T-helper 2 cell treated with Interferon-gamma antibody and Interleukin-4, amounts not matched to agents 5 μg/mL and 100 μg/mL, for 36 hours (primary cell): Measurements from ENCODE around the gene SLC19A1.
A peak's percentile ranks its signal among the peaks of the same experiment; 100 is the strongest.

ENCODE experiments used
- DNase-seq: peaks from one replicate; pipeline ENCODE4 v3.0.0; 2021; ENCODE audit warnings: low spot score
- H3K27ac Mint-ChIP-seq: one replicate; pipeline ENCODE4 v1.8.0; 2021; ENCODE audit warnings: mild to moderate bottlenecking, mixed read lengths
- H3K27me3 Mint-ChIP-seq: one replicate; pipeline ENCODE4 v1.8.0; 2021; ENCODE audit warnings: low read depth, mixed read lengths
- H3K36me3 Mint-ChIP-seq: one replicate; pipeline ENCODE4 v1.8.0; 2021; ENCODE audit warnings: low read depth, mixed read lengths
- H3K4me1 Mint-ChIP-seq: one replicate; pipeline ENCODE4 v1.8.0; 2021; ENCODE audit warnings: low read depth, mixed read lengths
- H3K4me3 Mint-ChIP-seq: one replicate; pipeline ENCODE4 v1.8.0; 2022; ENCODE audit warnings: mild to moderate bottlenecking, moderate library complexity, mixed read lengths
- H3K9me3 Mint-ChIP-seq: one replicate; pipeline ENCODE4 v1.8.0; 2021; ENCODE audit warnings: mixed read lengths

Gene SLC19A1

DNA sequence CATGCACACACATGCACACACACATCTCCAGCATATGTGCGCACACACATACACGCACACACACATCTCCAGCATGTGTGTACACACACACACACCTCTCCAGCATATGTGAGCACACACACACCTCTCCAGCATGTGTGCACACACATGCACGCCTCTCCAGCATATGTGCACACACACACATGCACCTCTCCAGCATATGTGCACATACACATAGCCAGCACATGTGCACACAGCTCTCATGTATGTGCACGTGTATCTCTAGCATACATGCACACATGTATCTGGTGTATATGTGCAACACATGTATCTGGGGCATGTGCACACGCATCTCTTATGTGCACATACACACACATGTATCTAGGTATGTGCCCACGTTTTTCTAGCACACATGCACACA is 57.9 kb downstream of the SLC19A1 start:
- peak overlapping the region; percentile 58 for H3K27ac Mint-ChIP-seq
- H3K4me3 Mint-ChIP-seq: no peak overlapping the region
- DNase-seq: no peak

GRCh38 chr21:45482899-45483821 is 59.1 kb downstream of the SLC19A1 start:
- Mint-ChIP-seq H3K9me3 (no peaks in the 10 kb centered on the region), H3K36me3 (peaks cover 6% of the 10 kb centered on the region), H3K27me3 (no peaks in the 10 kb centered on the region), H3K27ac (peak overlapping the region; percentile 95), H3K4me3 (peak overlapping the region; percentile 73), H3K4me1 (peaks cover 29% of the 10 kb centered on the region)
- peak; percentile 59 for DNase-seq

More for the DNA sequence above, 57.9 kb downstream of the SLC19A1 start:
- Mint-ChIP-seq H3K9me3 (no peaks in the 10 kb centered on the region), H3K27me3 (no peaks in the 10 kb centered on the region), H3K4me1 (peaks cover 20% of the 10 kb centered on the region), H3K36me3 (peaks cover 6% of the 10 kb centered on the region)

DNA sequence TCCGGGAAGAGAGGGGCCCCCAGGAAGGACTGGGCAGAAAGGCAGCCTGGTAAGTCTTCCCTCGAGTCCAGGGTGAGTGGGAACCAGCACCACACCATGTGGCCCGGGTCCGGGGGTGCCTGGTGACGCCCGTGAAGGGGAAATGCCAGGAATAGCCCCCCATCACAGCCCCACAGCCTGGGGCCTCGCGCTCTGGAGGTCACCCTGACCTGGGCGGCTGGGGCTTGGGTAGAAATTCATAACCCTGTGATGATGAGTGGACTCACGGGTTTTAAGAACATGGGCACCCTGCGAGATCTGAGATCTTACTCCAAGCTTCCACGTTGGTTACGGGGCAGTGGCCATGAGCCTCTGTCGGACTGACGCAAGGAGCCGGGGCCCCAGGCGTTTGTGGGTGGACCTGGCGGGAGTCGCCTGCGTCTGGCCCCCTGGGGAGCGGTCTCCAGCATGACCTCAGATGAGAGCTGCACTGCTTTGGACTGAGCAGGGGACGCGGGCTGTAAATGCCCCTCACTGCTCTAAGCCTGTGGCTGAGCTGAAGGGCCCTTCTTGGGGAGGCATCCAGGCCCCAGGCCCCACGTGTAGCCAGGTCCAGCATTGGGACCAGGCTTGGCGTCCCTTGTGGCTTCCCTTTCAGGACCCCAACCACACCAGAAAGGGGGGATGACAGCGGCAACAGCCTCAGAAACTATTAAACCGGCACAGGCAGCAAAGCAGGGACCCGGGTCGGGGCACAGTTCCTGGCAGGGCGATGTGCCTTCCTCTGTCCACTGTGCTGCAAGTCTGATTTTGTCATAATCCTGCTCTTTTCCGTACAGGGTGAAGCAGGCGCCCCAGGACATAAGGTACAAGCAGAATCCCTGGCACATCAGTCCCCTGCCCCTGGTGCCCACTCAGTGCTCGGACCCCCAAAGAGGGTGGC is 60.0 kb downstream of the SLC19A1 start:
- peak overlapping the region; percentile 95 for H3K27ac Mint-ChIP-seq
- peak overlapping the region; percentile 73 for H3K4me3 Mint-ChIP-seq
- peaks cover 6% of the 10 kb centered on the region for H3K36me3 Mint-ChIP-seq
- peaks cover 32% of the 10 kb centered on the region for H3K4me1 Mint-ChIP-seq
- H3K9me3 Mint-ChIP-seq: no peaks in the 10 kb centered on the region
- H3K27me3 Mint-ChIP-seq: no peaks in the 10 kb centered on the region
- DNase-seq: no peak

DNA sequence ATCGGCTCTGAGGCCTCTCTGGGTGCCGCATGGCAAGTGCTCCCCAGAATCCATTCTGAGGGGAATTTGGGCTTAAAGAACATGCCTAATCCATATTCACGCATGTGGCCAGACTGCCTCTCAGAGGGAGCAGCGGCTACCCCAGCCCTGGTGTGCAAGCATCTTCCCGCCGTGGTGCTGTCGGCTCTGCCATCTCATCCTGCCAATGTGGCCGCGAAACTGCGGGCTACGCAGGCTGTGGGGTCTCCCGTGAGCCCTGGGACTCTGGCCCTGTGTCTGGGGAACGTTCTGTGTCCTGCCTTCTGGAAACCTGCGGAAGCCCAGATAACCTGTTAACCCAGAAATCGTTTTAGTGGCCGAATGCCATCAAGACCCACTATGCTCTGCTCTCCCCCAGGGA is 60.7 kb downstream of the SLC19A1 start:
- Mint-ChIP-seq H3K4me3 (no peak overlapping the region), H3K9me3 (no peaks in the 10 kb centered on the region), H3K4me1 (peaks cover 34% of the 10 kb centered on the region), H3K27ac (no peak overlapping the region), H3K27me3 (no peaks in the 10 kb centered on the region), H3K36me3 (peaks cover 6% of the 10 kb centered on the region)
- no peak for DNase-seq

DNA sequence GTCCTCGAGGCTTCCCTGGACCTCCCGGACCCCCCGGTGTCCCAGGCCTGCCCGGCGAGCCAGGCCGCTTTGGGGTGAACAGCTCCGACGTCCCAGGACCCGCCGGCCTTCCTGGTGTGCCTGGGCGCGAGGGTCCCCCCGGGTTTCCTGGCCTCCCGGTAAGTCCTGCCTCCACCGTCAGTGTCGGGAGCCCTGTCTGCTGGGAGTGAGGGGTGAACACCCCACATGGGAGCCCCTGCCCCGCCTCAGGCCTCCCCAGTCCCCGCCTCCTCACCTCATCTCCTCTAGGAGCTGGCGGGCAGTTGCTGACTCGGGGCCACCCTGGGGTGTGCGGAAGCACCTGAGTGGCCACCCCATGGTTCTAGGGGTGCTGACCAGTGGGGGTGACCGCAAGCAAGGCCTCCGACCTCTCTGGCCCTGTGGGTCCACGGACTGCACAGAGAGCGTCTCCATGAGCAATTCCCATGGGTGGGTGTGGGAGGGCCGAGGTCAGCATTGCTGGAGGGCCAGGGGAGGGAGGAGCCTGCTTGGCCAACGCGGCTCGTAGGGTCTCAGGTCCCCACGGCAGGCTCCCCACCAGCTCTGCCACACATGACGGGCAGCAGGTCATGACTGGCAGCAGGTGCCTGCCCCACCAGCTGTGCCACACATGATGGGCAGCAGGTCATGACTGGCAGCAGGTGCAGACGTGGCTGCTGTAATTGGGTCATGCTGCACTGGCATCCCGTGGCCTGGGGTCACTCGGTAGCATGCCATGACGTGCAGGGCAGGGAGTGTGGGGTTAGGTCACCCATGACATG is 61.3 kb downstream of the SLC19A1 start:
- Mint-ChIP-seq H3K27me3 (no peaks in the 10 kb centered on the region), H3K4me3 (no peak overlapping the region), H3K36me3 (peaks cover 6% of the 10 kb centered on the region), H3K4me1 (peaks cover 36% of the 10 kb centered on the region), H3K9me3 (no peaks in the 10 kb centered on the region), H3K27ac (no peak overlapping the region)
- DNase-seq: no peak

DNA sequence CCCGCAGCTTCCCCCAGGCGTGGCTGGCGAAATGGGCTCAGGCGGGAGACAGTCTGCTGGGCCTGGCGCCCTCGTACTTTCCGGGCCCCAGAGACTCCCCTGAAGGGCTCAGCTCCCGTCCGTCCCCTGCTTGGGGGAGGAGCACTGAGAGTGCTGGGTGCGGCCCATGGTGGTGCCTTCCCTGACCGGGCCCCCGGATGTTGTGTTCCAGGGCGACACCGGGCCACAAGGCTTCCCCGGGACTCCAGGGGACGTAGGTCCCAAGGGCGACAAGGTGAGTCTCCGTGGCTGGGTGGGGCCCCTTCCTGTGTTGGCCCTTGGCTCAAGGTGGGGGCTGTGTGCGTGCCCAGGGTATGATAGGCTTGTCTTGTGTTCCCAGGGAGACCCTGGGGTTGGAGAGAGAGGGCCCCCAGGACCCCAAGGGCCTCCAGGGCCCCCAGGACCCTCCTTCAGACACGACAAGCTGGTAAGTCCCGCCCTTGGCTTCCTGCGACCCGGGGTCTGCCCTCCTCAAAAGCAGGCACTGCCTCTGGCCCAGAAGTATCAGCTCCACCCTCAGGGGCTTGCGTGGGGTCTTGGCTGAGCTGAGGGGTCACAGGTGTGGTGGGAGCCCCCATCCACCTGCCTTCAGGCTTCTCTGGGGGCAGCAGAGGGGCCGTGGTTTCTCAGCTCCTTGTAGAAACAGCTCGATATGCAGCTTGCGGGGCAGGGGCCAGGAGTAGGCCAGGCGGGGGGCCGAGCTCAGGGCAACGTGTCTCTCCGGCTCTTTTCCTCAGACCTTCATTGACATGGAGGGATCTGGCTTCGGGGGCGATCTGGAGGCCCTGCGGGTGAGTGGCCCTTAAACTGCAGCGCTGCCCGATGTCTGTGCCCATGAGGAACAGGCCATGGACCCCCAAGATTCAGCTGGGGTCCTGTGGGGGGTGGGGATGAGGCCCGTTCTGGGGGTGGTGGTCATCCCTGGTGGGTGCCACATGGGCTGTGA is 62.3 kb downstream of the SLC19A1 start:
- peak overlapping the region; percentile 87 for H3K4me3 Mint-ChIP-seq
- peaks cover 36% of the 10 kb centered on the region for H3K4me1 Mint-ChIP-seq
- no peaks in the 10 kb centered on the region for H3K27me3 Mint-ChIP-seq
- peak overlapping the region; percentile 55 for H3K27ac Mint-ChIP-seq
- H3K36me3 Mint-ChIP-seq: peaks cover 6% of the 10 kb centered on the region
- no peak for DNase-seq
- H3K9me3 Mint-ChIP-seq: no peaks in the 10 kb centered on the region

GRCh38 chr21:45478816-45479669 is 63.2 kb downstream of the SLC19A1 start:
- H3K4me1 Mint-ChIP-seq: peaks cover 34% of the 10 kb centered on the region
- no peak for DNase-seq
- no peaks in the 10 kb centered on the region for H3K9me3 Mint-ChIP-seq
- peaks cover under 1% of the 10 kb centered on the region for H3K36me3 Mint-ChIP-seq
- H3K27ac Mint-ChIP-seq: peak overlapping the region; percentile 86
- H3K27me3 Mint-ChIP-seq: no peaks in the 10 kb centered on the region
- H3K4me3 Mint-ChIP-seq: peak overlapping the region; percentile 87

DNA sequence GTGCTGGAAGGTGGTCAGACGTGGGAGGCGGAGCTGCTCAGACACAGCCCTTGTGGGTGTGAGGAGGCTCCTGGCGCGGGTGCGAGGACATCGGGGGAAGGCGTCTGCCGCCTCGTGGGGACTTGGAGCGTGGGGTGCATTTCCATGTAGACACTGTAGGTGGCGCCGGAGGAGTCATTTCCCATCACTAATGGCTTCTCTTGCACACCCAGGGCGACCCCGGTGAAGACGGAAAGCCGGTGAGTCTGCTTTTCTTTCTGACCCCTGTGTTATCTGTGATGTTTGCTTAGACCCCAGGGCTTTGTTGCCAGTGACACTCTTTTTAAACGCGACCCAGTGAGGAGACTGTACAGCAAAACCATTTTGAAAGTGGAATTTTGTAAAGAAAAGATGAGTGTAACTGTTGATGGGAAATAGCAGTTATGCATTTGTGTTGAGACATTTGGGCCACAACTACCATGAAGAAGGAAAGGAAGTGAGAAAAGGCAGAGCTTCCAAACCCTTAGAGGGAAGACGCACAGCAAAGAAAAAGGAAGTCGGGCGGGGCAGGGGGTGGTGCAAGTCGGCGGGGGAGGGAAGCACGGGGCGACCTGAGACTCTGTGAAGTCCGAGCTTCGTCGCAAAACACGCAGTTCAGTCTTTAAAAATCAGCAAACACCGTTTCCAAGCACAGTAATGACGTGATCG is 64.0 kb downstream of the SLC19A1 start:
- Mint-ChIP-seq H3K4me3 (peak overlapping the region; percentile 87), H3K27ac (peak overlapping the region; percentile 86), H3K4me1 (peaks cover 29% of the 10 kb centered on the region), H3K36me3 (no peaks in the 10 kb centered on the region), H3K9me3 (no peaks in the 10 kb centered on the region), H3K27me3 (no peaks in the 10 kb centered on the region)
- DNase-seq: peak; percentile 68

- Mint-ChIP-seq H3K4me1 (peaks cover 24% of the 10 kb centered on the region), H3K27me3 (no peaks in the 10 kb centered on the region), H3K36me3 (no peaks in the 10 kb centered on the region), H3K9me3 (no peaks in the 10 kb centered on the region), H3K4me3 (peak overlapping the region; percentile 87), H3K27ac (peak overlapping the region; percentile 86)
- no peak for DNase-seq
Measured at GRCh38 chr21:45477176-45478114, 64.8 kb downstream of the SLC19A1 start.

- Mint-ChIP-seq H3K36me3 (no peaks in the 10 kb centered on the region), H3K27ac (peak overlapping the region; percentile 15), H3K27me3 (no peaks in the 10 kb centered on the region), H3K9me3 (no peaks in the 10 kb centered on the region), H3K4me3 (peak overlapping the region; percentile 1), H3K4me1 (peaks cover 23% of the 10 kb centered on the region)
- DNase-seq: no peak
Measured at GRCh38 chr21:45476582-45476981, 65.7 kb downstream of the SLC19A1 start.
